Activated CD8-positive, alpha-beta memory T cell treated with anti-CD3 and anti-CD28 coated beads for 48 hours (primary cell): ENCODE data around the gene OR52I2.

ENCODE experiments used
- DNase-seq, 3 experiments: peaks; one replicate each; pipeline ENCODE4 v3.0.0-alpha.2; 2020; ENCODE audit warnings: low read depth in 2 of 3, low spot score in 2 of 3

The OR52I2 gene

DNA sequence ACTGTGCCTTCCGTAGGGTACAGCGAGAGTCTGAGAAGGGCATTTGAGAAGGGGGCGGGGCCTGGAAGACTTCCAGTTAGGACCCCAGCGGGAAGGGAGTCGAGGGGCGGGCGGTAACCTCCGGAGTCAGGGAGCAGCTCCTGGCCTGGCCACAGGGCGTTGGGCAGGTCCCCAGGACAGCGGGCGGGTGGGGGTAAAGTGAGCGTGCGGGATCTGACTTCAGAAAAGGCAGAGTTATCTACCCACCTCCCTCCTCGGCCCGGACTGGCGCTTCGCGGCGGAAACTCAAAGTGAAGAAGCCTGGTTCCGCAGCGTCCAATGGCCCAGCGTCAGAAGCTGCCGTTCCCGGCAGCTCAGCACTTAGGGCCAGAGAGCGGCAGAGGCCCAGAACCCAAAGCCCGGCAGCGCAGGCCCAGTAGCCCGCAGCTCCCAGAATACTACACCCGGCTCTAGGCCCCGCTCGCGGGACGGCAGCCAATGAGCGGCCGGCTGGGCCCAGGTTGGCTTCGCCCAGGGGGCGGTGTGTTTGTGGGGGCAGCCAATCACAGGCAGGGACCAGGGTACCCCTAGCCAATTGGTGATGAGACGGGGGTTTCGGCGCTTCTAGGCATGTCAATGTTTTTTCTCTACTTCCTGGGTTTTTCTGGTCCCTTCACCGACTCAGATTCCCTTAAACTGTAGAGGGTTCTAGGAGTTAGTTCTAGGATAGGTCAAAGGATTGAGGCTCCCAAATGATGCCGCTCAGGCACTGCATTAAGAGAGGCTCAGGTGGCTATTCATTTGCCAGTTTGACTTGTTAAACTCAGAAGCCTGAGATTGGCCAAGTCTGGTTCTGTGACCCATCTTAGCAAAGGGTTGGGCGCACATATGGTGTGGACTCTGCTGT is 26.5 kb downstream of the OR52I2 start, which contains the start of gene TRIM68:
Gene TRIM68, minus strand, starts transcription at position 451 of the 886 bp plus-strand sequence. CDS start 2,727 bp downstream, outside the sequence.
- peak; percentile 66 to 89 (median 85) for DNase-seq

DNA sequence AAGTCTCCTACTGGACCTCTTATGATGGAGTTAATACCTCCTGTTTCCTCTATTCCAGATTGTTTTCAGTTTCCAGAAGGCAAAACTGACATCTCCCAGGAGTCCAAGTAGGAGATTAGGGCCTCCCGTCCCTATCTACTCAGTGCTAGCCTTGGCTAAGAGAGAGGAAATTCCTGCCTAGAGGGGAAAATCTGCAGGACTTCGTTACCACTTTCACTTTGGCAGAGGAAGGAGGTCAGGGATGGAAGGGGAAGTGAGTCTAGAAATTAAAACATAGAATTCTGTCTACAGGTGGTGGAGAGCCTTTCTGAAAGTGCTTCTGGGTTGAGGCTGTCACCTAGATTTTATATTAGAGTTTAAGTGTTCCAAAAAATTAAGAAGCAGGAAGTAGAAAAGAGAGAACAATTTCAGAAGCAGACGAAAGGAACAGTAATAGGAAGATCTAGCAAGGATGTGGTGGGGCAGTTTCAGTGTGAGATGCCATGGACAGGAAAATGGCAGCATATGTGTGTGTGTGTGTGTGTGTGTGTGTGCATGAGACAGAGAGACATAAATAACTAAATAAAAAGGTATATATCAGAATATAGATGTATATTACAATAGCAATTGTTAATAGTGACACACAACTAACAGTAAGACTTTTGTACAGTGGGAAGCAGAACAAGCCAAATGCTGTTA is 28.9 kb downstream of the OR52I2 start:
- DNase-seq, result no peak

DNA sequence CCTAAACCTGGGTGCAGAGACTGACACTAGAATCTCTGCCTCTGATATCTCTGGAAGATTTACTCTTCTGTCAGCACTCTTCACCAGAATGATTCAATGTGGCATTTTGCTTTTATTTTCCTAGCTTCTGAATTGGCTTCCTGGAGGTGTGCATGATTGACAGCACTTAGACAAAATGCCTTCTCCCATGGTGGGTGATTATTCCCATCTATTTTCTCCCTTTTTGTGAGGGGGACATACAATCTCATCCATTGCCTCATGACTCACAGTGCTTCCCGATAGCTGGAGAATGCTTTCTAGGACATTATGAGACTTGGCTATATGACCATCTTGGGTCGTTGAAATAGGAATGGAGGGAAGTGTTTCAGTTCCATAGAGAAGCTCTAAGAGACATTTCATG is 30.4 kb downstream of the OR52I2 start:
- DNase-seq, result no peak

DNA sequence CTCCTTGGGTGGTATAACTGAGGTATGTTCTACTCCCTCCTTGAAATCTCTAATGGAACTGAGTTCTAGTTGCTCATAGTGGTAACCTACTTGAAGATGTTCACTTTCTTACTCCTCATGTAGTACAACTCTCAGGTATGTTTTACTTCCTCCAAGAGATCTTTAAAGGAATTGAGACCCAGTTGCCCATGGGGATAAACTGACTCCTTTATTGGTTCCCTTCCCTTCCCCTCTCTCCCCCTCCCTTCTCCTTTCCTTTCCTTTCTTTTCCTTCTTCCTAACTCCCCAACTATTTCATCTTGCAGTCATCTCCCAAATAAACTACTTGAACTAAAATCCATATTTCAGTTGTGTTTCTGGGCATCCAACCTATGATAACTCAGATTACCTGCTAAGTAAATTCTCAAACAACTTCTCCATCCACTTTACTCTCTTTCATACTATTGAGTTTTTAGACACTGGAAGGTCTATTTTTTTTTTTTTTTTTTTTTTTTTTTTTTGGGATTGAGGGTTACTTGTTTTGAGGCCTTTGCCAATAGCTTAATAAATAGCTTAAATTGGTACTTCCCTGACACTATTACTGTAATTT is 34.4 kb downstream of the OR52I2 start:
- no peak for DNase-seq

DNA sequence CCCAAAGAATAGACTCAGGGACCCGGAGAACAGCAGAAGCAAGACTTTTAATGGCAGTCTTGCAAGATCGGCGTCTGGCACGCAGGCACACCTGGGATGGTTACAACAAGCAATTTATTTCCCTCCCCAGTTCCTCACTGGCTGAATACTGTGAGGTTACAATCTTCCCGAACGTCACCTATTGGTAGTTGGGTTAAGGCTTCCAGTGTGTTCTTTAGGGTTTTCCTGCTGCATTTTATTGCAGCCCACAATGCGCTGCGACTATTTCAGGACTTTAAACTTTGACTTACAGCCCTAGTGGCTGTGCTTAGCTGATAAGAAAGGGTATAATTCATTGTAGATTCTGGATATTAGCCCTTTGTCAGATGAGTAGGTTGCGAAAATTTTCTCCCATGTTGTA is 38.0 kb downstream of the OR52I2 start:
- DNase-seq, result no peak

DNA sequence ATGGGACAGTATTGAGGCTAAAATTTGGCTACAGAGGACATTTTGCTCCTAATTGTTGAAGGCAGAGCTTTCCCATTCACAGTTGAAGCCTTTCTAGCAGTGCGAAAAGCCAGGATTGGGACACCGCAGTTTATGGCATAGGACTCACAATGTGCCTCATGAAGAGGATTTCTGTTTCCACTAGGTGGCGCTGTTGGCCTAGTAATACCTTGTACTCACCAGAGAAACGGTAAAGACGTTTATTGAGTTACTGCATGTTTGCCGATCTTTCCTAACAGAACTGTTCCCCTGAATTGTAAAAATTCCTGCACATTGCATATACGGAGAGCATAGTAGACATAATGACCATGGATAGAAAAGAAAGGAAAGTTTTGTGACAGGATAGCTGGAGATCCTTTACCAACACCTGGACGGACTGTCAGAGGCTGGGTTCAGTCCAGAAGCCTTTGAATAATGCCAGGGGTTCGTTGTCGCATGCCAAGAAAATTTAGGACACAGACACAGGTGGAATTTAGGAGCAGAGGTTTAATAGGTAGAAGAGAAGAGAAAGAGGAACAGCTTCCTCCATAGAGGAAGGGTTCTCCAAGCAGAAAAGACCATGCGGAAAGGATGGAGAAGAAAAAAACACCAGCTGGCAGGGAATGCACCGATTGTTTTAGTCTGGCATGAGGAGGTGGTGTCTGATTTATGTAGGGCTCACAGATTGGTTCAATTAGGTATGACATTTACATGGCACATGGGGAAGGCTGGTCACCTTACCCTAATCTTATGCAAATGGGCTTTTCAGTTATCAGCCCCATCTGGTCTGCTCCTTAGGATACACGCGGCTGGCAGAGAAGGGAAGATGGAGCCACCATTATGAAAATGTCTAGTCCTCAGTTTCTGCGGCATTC is 44.9 kb downstream of the OR52I2 start:
- peak in 1 of 3 experiments; percentile 40 for DNase-seq

DNA sequence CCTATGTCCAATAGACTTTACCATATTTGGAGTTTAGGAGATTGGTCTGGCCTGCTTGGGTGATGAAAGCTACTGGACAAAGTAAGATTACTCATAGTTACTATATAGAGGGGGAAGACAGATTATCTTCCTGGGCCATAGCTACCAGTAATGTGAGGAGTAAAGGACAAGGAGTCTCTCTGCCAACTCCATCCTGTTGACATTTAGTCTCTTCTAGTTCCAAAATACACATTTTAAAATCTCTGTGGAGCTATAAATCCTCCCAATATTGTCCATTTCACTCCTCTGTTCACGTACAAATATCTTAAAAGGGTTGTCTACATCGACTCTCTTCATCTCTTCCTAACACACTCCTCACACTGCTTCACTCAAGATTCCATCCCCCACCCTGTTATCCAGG is 54.6 kb downstream of the OR52I2 start:
- DNase-seq, result no peak

DNA sequence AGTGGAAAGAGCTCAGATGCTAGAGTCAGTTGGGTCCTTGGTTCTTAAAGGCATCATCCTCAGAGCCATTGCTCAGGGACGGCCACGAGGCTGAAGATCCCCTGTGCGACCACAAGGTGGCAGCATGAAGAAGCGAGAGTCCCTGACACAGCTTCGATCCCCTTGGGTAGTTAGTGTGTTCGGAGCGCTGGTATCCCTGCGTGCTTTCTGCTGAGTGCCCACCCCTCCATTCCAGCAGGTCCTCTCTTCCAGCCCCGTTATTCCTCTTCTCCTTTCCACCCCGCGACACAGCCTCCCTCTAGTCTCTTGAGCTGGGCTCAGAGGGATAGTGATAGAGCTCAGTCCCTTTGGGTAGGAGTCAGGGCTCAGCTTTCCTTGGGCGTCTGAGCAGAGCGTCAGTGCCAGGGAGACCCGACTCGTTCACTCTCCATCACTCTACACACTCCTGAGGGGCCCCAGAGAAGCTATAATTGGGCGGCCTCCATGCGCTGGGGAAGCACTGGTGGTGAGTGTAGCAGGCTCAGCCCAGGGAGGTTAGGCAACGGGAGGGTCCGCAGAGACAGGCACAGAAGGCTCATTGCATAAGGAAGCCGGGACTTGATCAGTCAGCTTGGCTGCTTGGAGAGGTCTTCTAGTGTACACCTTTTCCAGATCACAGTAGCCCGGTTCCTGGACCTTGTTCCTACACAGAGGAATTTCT is 55.6 kb downstream of the OR52I2 start, which contains the start of gene OR51D1:
Gene OR51D1, plus strand, starts transcription at position 516 of the 700 bp plus-strand sequence. CDS start 2,314 bp downstream, outside the sequence.
- DNase-seq, result peak; percentile 7 to 49 (median 28)

DNA sequence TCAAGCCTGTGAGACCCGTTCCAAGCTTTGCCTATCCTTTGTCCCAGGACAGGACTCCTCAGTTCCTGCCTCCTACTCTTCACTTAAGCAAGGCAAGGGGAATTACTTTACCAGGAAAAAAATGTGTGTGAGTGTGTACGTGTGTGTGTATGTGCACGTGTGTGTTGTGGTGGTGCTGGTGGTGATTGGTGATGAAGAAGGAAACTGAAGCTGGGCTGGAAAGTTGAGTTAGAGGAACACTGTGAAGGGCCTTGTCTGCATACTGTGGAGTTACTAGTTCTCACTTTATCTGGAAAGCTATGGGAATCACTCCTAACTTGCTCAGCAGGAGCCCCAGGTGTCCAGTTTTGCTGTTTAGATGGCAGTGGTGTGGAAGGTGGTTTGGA is 56.1 kb downstream of the OR52I2 start:
- DNase-seq, result no peak

DNA sequence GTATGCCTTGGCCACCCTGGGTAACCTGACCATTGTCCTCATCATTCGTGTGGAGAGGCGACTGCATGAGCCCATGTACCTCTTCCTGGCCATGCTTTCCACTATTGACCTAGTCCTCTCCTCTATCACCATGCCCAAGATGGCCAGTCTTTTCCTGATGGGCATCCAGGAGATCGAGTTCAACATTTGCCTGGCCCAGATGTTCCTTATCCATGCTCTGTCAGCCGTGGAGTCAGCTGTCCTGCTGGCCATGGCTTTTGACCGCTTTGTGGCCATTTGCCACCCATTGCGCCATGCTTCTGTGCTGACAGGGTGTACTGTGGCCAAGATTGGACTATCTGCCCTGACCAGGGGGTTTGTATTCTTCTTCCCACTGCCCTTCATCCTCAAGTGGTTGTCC is 58.4 kb downstream of the OR52I2 start:
- no peak for DNase-seq

DNA sequence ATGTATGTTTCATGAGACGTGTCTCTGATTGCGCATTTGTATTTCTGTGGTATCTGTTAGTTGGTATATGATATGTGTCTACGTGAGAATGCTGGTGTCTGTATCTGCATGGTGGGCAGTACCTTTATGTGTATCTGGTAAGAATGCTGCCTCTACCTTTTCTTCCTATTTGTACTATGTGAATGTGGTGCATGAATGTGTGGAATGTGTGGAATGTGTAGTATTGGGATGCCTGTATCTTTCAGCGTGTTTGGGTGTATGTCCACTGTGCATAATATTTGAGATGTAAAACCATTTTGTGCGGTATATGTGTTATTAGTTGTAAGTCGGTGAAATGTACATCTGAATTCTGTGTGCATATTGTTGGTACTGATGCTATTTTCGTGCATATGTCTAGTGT is 60.0 kb downstream of the OR52I2 start:
- DNase-seq, result no peak

DNA sequence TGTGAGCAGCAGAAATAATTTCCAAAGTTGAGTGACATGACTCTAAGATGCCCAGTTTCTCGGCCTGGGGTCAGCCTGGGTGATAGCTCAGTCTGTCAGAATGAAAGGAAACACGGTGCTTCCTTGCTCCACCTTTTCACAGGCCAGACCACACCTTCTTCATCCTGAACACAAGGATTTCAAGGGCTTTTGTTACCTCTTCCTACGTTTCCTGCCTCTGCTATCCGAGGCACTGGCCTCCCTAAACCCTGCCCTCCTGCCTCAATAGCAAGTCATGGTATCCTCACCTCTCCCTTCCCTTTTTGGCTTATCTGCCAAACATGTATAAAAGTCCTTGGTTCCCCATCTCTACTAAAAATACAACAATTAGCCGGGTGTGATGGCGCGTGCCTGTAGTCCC is 60.5 kb downstream of the OR52I2 start:
- DNase-seq, result no peak
